ENCODE data around the gene TTC16.

- TF ChIP-seq CTCF (conservative IDR thresholded peaks at IDR 0.05), result no peak
- no peak for TF ChIP-seq EZH2 (IDR thresholded peaks at IDR 0.05; ENCODE audit: low read depth)
These were observed 42.6 kb upstream of the TTC16 start for GRCh38 chr9:127673234-127673633.
